OCI-M1 (cell line): ENCODE results near the gene PQBP1.
A peak's percentile ranks its signal among the peaks of the same experiment; 100 is the strongest.

Experiments used
- DNase-seq: peaks from one replicate; lab custom pipeline; 2025; lab: John Stamatoyannopoulos, UW

The PQBP1 gene

DNA sequence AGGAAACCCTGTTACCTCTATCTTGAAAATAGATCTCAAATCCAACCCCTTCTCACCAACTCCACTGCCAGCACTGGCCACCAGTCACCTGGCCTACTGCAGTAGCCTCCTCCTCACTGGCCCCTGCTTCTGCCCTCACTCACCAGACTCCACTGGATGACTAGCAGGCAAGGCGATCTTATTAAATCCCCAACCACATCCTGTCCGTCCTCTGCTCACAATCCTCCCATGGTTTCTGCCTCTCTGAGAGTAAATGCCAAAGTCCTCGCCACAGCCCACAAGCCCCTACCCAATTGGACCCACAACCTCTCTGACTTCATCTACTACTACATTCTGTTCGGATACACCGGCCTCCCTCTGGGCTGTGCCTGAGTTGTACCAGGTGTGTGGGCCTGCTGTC lies 26.5 kb downstream of the PQBP1 start:
- DNase-seq: no peak

DNA sequence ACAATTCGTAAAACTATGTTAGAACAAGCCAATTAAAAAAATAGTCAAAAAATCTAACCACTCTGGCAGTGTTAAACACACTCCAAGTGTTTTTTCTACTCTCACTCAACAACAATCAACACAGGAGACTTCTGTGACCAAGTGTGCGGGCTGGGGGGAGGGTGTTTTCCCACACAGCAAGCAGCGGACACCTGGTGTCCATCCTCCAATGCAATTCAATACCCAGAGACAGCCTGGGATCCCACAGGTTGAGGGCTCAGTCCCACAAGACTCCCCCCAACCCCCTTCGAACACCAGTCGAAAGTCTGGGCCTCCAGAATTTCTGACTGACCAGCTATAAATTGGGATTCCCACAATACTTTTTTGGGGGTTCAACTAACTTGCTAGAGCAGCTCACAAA lies 29.4 kb downstream of the PQBP1 start:
- no peak for DNase-seq

DNA sequence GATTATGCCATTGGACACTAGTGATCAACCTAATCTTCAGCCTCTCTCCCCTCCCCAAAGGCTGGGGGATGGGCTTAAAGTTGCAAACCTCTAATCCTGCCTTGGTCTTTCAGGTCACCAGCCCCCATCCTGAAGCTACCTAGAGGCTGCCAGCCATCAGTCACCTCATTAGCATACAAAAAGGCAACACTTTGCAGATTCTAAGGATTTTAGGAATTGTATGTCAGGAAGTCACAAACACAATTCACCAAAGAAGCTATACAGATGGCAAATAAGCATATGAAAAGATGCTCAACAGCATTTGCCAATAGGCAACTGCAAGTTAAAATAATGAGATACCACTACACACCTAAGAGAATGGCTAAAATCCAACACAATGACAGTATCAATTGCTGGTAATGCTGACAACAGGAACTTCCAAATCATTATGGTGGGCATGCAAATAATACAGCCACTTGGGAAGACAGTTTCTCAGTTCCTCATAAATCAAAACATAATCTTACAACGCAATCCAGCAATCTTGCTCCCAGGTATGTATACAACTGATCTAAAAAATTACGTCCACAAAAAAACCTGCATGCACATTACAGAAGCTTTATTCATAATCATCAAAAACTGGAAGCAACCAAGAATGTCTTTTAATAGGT lies 30.1 kb downstream of the PQBP1 start:
- no peak for DNase-seq

DNA sequence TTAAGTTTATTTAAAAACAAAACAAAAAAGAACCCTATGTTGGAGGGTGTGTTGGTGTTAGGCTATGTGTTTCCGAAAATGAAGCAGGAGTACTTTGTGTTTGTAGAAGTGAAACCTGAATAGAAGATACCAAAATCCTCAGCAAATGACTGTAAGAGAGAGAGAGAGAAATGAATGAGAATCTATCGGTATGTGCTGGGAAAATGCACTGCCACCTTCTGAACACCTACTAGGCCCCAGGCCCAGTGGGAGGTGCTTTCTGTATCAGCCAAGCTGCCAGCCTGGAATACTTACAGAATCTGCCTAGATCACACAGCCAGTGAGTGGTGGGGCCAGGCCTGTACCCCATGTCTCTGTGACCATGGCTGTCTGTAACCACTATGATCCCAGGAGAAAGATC lies 36.0 kb downstream of the PQBP1 start:
- no peak for DNase-seq

DNA sequence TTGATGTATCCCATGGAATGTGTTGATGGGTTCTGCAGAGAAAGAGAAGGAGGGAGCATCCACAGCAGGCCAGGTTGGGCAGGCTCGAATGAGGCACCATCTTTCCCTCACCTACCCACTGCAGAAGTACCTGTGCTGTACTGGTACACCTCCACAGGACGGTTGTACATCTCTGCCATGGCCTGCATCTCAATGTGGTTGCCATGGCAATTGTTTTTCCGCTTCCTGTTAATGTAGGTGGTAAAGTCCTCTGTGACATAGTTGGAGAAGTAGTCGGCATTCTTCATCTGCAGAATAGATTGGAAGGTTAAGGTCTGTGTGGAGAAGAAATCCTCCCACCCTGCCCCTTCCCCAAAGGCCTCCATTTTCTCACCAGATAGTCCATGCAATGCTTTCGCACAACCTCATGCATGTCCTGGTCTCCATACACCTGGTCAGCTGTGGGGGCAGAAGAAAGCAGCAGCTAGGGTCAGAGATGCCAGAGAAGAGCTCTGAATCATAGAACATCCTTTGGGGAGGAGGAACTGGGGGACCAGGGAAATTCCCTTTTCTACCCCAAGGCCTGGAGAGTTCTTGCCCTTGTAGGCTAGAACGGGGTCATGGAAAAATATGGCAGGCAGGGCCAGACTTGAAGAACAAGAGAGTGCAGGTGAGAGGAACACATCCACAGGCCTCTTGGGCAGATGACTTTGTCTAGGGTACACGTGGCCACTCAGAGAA lies 37.0 kb downstream of the PQBP1 start:
- DNase-seq: no peak

DNA sequence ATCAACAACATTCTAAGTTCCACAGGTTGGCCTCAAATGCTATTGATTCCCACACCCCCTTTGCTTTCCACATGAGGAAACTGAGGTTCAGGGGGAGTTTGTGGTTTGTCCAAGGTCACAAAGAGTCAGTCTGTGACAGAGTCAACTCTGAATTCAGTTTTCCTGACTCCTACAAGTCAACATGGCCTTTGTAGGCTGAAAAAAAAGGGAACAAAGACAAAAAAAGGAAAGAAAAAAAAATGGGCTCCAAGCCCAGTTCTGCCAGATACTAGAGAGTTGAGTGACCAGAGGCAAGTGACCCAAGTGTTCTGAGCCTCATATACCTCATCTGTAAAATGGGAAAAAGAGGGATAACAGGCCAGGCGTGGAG lies 37.6 kb downstream of the PQBP1 start:
- peak; percentile 20 for DNase-seq

DNA sequence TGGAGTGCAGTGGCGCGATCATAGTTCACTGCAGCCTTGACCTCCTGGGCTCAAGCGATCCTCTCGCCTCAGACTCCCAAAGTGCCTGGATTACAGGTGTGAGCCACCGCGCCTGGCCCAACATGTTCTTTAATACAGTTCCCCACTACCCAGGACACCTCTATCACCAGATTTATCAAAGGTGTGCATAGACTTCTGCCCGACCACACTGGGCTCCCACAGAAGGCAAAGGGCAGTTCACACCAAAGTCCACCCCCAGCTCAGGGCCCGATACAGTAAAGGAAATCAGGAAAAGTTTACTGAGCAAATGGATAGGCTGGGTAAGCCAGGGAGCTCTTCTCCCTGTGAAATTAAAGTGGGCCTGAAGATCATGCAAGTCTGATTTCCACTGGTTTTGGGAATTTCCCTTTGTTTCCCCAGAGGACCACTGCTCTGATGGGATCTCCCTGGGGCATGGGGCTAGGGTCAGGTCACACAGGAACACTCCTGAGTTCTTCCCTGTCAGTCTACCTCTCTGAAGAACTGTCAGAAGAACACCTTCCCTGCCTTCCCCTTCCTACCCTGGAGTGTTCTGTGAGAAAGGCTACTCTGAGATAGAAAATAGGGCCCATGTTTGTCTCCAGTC lies 38.8 kb downstream of the PQBP1 start:
- DNase-seq: no peak

DNA sequence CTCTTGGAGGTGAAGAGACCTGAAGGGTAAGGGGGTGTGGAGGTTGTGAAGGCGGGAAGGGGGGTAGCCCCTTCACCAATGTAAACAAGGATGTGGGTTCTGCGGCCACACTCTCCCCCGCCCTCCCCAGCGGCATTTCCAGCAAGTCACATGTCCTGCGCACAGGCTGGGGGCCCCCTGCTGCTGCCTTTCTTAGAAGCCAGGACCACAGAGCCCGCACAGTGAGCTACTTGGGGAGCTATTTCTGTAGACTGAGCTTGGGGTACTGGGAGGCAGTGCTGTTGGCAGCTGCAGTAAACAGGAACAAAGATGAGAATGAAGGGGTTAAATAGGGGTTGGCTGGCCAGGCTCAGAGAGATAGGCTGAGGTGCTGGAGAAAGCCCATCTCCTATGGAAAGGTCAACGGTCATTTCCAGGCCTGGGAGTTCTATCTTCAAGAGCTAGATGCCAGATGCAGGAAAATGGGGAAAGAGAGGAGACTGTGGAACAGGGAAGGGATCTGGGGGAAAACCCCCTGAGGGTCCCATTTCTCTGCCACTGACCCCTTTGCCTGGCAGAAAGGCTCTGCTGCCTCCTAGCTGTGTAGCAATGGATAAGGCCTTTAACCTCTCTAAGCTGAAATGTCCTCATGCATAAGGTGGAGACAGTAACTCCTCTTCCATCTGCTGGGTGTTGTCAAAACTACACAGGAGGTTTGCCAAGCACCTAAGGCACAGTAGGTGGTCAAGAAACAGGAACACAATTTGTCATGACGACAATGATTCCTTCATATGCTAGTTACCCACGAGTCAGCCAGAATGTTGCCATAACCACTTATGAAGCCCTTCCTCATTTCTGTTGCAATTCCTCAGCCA lies 39.6 kb downstream of the PQBP1 start:
- DNase-seq: peak; percentile 94

DNA sequence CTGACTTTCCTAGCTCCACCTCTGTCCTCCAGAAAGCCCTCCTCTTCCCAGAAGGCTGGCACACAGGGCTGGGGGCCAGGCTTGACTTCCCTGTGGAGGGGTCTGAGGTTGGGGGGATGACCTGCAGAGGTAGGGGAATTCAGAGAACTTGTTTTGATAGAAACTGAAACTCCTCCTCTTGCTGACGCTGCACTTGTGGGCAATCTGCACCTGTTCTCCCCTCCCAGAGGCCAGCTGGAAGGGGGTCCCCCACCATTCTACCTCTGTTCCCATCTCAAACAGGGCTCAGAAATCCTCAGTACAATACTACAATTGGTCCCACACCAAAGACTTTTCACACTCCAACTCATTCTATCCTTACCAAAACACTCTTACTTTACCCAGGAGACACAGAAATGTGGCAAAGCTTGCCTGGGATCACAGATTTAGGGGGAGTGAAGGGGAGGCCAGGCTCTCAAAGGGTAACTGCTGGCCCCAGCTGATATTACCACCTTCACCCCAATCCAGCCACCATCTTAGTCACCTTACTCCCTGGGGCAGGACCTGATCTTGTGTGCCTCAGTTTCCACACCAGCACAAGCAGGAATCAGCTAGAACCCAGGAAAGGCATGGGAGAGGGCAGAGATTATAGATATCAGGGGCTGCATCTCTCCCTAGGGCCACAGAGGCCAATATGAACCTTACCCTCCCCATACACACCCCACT lies 41.1 kb downstream of the PQBP1 start:
- peak; percentile 58 for DNase-seq

DNA sequence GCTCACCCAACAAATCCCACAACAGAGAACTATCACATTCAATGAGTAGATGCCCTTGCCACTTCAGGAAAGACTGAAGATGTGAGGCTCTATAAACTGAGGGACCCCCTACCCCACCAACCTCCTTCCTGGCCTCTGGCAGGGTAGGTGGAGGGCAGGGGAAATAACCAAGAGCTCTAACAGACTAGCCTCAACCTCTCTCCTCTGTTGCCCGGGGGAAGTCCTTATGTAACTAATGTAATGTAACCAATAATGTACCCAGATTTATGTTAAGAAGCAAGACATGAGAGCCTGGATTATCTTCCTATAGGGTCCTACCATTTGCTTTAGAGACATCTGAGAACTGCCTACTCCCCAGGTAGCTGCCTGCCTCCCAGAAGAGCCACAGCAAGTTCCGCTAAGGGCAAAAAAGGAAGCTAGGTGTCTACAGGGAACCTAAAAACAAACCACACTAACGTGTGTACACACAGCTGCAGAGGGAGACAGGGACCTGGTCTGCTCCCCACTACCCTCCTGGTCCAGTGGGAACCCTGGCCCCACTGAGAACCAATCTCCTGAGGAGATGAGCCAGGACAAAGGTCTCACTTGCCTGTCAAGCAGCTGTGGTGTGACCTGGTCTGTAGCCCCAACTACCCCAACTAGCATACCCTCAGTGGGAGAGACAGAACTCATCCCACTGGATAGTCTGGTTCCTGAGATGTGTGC lies 41.9 kb downstream of the PQBP1 start:
- peak; percentile 32 for DNase-seq

DNA sequence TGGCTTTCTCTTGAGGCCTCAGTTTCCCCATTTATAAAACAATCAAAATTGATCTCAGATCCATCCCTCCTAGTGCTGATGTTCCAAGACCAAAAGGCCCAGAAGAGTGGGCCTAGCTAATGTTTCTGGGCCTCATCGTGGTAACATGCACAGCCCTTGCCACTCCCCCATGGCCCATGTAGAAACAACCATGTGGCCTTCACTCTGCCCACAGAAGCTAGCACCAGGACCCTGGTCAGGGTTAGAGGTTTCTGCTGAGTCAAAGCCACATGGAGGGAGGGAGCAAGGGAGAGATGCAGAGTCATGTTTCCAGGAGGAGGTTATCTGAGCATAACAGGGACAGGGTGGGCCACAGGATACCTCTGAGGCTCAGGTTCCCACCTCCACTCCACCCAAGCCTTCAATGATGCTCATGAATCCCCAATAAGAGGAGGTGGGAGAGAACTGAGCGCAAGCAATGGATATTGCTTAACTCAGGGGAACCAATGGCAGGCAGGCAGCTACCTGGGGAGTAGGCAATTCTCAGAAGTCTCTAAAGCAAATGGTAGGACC lies 42.8 kb downstream of the PQBP1 start:
- peak; percentile 92 for DNase-seq

DNA sequence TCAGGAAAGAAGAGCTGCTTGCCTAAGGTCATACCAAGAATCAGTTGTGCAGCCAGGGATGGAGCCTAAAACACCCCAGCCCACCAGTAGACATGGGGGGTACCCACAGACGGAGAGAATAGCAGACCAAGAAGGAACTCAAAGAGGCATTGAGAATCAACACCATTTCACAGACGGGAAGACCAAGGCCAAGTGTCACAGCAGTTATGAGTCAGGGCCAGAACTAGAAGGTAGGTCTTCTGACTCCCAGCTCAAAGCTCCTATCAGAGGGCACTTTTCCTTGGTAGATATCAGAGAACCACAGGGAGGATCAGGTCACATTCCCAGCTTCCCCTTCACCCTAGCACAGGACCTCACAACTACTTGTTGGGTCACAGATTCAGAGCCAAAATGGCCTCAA lies 45.2 kb downstream of the PQBP1 start:
- peak; percentile 40 for DNase-seq

DNA sequence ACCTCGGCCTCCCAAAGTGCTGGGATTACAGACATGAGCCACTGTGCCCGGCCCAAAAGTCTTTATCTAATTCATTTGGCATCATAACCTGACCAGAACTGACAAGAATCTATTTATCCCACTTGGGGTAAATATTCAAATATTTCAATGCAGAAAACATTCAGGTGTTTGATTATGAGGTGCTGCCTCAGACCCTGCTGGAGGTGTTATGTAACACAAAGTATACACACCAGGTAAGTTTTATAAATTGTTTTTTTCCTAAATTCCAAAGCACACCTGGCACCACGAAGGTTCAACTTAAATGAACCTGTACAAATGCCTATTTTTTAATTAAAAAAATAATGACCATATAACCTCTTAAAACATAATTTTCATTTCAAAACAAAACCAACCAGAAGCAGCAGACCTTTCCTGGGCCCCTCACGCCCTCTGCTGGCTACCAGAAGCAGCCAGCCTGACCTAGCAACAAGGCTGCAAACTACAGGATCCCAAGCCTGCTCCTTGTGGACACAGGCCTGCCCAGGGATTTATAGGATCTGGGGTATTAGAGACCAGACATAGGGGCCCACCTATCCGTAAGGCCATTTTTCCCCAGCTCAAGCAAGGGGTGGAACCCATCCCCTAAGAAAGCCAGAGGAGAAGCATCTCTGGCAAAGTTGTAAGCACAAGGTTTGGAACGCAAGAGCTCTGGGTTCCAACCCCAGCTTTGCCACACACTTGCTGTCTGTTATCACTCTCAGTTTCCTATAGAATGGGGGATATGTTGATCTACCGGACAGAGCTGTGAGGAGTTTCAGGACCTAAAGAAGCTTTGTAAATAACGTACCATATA lies 48.0 kb downstream of the PQBP1 start:
- peak; percentile 68 for DNase-seq

DNA sequence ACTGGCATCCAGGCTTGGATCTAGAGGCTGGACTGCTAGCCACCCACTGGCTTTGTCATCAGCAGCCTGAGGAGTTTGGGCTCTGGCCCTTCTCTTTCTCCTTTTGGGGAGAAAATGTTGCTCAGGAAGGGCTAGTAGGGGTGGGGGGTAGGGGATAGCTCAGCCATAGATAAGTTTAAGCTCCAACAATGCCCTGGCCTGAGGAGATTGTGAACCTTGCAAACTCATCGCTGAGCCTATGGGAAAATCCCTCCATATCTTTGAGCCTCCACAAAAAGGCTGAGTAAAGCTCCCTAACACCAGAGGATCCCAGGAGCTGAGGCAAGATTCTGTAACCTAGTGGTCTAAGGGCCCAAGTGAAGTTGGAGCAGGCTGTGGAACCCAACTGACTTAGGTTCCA lies 50.9 kb downstream of the PQBP1 start:
- no peak for DNase-seq
